NT2/D1 (cell line): ENCODE measurements around the gene SLC45A1.

Source experiments
- SUZ12 ChIP-seq: IDR thresholded peaks from 2 replicates; pipeline ENCODE4 v1.6.1; 2011; ENCODE audit not compliant: insufficient read length, insufficient read depth; ENCODE audit errors: extremely low read depth
- YY1 ChIP-seq: IDR thresholded peaks from 2 replicates; pipeline ENCODE4 v1.6.1; 2011; ENCODE audit not compliant: insufficient read length, insufficient read depth
- ZNF274 ChIP-seq: IDR thresholded peaks from 2 replicates; pipeline ENCODE4 v1.6.1; 2011; ENCODE audit warnings: mild to moderate bottlenecking, low read depth, low read length

- TF ChIP-seq YY1 (no peak), ZNF274 (no peak), SUZ12 (no peak)
These were observed 32.8 kb upstream of the SLC45A1 start for GRCh38 chr1:8285103-8285502.
